Stimulated activated CD4-positive, alpha-beta T cell treated with anti-CD3 and anti-CD28 coated beads, Interleukin-4, amount 100 ng/mL, for 1 hour (primary cell): ENCODE data around the gene MRPL16.
"Not testable (repeated sequence)": the region's sequence is repeated elsewhere in the genome, so short reads cannot be mapped to it uniquely, and the experiment has no call there.

Experiments
- DNase-seq: peaks from one replicate; pipeline ENCODE4 v3.0.0-alpha.2; 2020

MRPL16 gene

GRCh38 chr11:59807047-59807610 is 3.4 kb downstream of the MRPL16 start:
- DNase-seq = no peak

- DNase-seq = no peak
Observed at GRCh38 chr11:59804061-59804460, 6.5 kb downstream of the MRPL16 start.

GRCh38 chr11:59802639-59803176 is 7.9 kb downstream of the MRPL16 start:
- no peak for DNase-seq

- DNase-seq = no peak
Observed at GRCh38 chr11:59801981-59802638, 8.5 kb downstream of the MRPL16 start.

- DNase-seq = no peak
Observed at GRCh38 chr11:59801160-59801706, 9.3 kb downstream of the MRPL16 start.

GRCh38 chr11:59800390-59801025 is 10.1 kb downstream of the MRPL16 start:
- no peak for DNase-seq

GRCh38 chr11:59794417-59794816 is 16.2 kb downstream of the MRPL16 start:
- DNase-seq = no peak

GRCh38 chr11:59792507-59792906 is 18.1 kb downstream of the MRPL16 start:
- no peak for DNase-seq

- no peak for DNase-seq
Observed at GRCh38 chr11:59791639-59792038, 18.9 kb downstream of the MRPL16 start.

- no peak for DNase-seq
Observed at GRCh38 chr11:59787816-59788215, 22.8 kb downstream of the MRPL16 start.

GRCh38 chr11:59787255-59787588 is 23.4 kb downstream of the MRPL16 start:
- no peak for DNase-seq

GRCh38 chr11:59785818-59786217 is 24.8 kb downstream of the MRPL16 start:
- no peak for DNase-seq

GRCh38 chr11:59784441-59784840 is 26.1 kb downstream of the MRPL16 start:
- not testable (repeated sequence) for DNase-seq

GRCh38 chr11:59783632-59784090 is 26.9 kb downstream of the MRPL16 start:
- DNase-seq = no peak

- DNase-seq = no peak
Observed at GRCh38 chr11:59782080-59782479, 28.5 kb downstream of the MRPL16 start.

- DNase-seq = no peak
Observed at GRCh38 chr11:59779487-59779886, 31.1 kb downstream of the MRPL16 start.

GRCh38 chr11:59778122-59778521 is 32.5 kb downstream of the MRPL16 start:
- DNase-seq = no peak

GRCh38 chr11:59777104-59777503 is 33.5 kb downstream of the MRPL16 start:
- DNase-seq = no peak

GRCh38 chr11:59776210-59777066 is 34.1 kb downstream of the MRPL16 start:
- DNase-seq = no peak

GRCh38 chr11:59773083-59773440 is 37.5 kb downstream of the MRPL16 start:
- no peak for DNase-seq

GRCh38 chr11:59771605-59772004 is 39.0 kb downstream of the MRPL16 start:
- DNase-seq = no peak

GRCh38 chr11:59770869-59771268 is 39.7 kb downstream of the MRPL16 start:
- no peak for DNase-seq

GRCh38 chr11:59770319-59770718 is 40.3 kb downstream of the MRPL16 start:
- DNase-seq = no peak
